GM19438 (cell line): ENCODE data around the gene TSPAN7.

Source experiments
- ATAC-seq: cut with Tn5 transposase; IDR thresholded peaks from one replicate; pipeline ENCODE4 v1.9.1; 2021; ENCODE audit warnings: low read depth; ENCODE audit not compliant: unreplicated experiment

TSPAN7 gene

GRCh38 chrX:38583181-38583580 lies 21.8 kb downstream of the TSPAN7 start:
- ATAC-seq, result no peak

GRCh38 chrX:38594434-38594833 lies 33.1 kb downstream of the TSPAN7 start:
- no peak for ATAC-seq

GRCh38 chrX:38595801-38596200 lies 34.5 kb downstream of the TSPAN7 start:
- no peak for ATAC-seq

GRCh38 chrX:38596939-38597338 lies 35.6 kb downstream of the TSPAN7 start:
- ATAC-seq, result no peak

GRCh38 chrX:38599796-38600755 lies 38.7 kb downstream of the TSPAN7 start:
- no peak for ATAC-seq

- ATAC-seq, result no peak
These were observed 40.5 kb downstream of the TSPAN7 start for GRCh38 chrX:38601866-38602265.

- ATAC-seq, result no peak
These were observed 45.5 kb downstream of the TSPAN7 start for GRCh38 chrX:38606821-38607220.

- no peak for ATAC-seq
These were observed 46.6 kb downstream of the TSPAN7 start for GRCh38 chrX:38607976-38608375.

- no peak for ATAC-seq
These were observed 49.5 kb downstream of the TSPAN7 start for GRCh38 chrX:38610849-38611248.

- no peak for ATAC-seq
These were observed 50.9 kb downstream of the TSPAN7 start for GRCh38 chrX:38612281-38612680.

- ATAC-seq, result no peak
These were observed 53.1 kb downstream of the TSPAN7 start for GRCh38 chrX:38614485-38614884.

GRCh38 chrX:38616904-38617303 lies 55.6 kb downstream of the TSPAN7 start:
- ATAC-seq, result no peak

- ATAC-seq, result no peak
These were observed 56.8 kb downstream of the TSPAN7 start for GRCh38 chrX:38618180-38618579.

- no peak for ATAC-seq
These were observed 59.3 kb downstream of the TSPAN7 start for GRCh38 chrX:38620623-38621022.

GRCh38 chrX:38626296-38626695 lies 65.0 kb downstream of the TSPAN7 start:
- ATAC-seq, result no peak

- ATAC-seq, result peak; percentile 97
These were observed 66.3 kb downstream of the TSPAN7 start for GRCh38 chrX:38627683-38628082.

- ATAC-seq, result no peak
These were observed 67.2 kb downstream of the TSPAN7 start for GRCh38 chrX:38628587-38628986.

GRCh38 chrX:38632516-38632915 lies 71.2 kb downstream of the TSPAN7 start:
- ATAC-seq, result no peak

GRCh38 chrX:38634665-38635064 lies 73.3 kb downstream of the TSPAN7 start:
- ATAC-seq, result no peak

GRCh38 chrX:38636949-38637819 lies 75.8 kb downstream of the TSPAN7 start:
- no peak for ATAC-seq

- ATAC-seq, result no peak
These were observed 77.7 kb downstream of the TSPAN7 start for GRCh38 chrX:38638952-38639529.
